Mucosa of rectum (tissue), 2 donors: ENCODE measurements around the gene CCR1.
"Not testable (repeated sequence)": the region's sequence is repeated elsewhere in the genome, so short reads cannot be mapped to it uniquely, and the experiment has no call there.

Experiments
- H3K27ac ChIP-seq, 2 donors: one replicate each; pipeline ENCODE4 v1.7.0; 2013; ENCODE audit warnings: inconsistent platforms in 2 of 2, low read depth in 2 of 2, low read length in 2 of 2
- H3K27me3 ChIP-seq, 2 donors: one replicate each; pipeline ENCODE4 v1.7.0; 2013; ENCODE audit warnings: low read length in 2 of 2; ENCODE audit not compliant: control insufficient read depth in 2 of 2, insufficient read depth in 2 of 2
- H3K36me3 ChIP-seq, 2 donors: one replicate each; pipeline ENCODE4 v1.7.0; 2013; ENCODE audit warnings: low read length in 2 of 2; ENCODE audit not compliant: control insufficient read depth in 2 of 2, insufficient read depth in 2 of 2
- H3K4me1 ChIP-seq, 2 donors: one replicate each; pipeline ENCODE4 v1.7.0; 2013; ENCODE audit warnings: low read length in 2 of 2, mild to moderate bottlenecking in 1 of 2; ENCODE audit not compliant: control insufficient read depth in 2 of 2, insufficient read depth in 2 of 2
- H3K4me3 ChIP-seq, 2 donors: one replicate each; pipeline ENCODE4 v1.7.0; 2013; ENCODE audit warnings: low read length in 2 of 2
- H3K9ac ChIP-seq, 2 donors: one replicate each; pipeline ENCODE4 v1.7.0; 2013; ENCODE audit warnings: low read length in 2 of 2, low read depth in 1 of 2, mild to moderate bottlenecking in 1 of 2
- H3K9me3 ChIP-seq, 2 donors: one replicate each; pipeline ENCODE4 v1.7.0; 2013; ENCODE audit warnings: low read length in 2 of 2; ENCODE audit not compliant: control insufficient read depth in 2 of 2
- donor health status: healthy.
- donor health status: Normal muscosa, but diverticular disease.

Gene CCR1

GRCh38 chr3:46184469-46184868 lies 23.6 kb downstream of the CCR1 start:
- no peaks in the 10 kb centered on the region for H3K4me1 ChIP-seq
- H3K9ac ChIP-seq: no peak overlapping the region
- H3K27ac ChIP-seq: no peak overlapping the region
- no peaks in the 10 kb centered on the region for H3K9me3 ChIP-seq
- H3K36me3 ChIP-seq: no peaks in the 10 kb centered on the region
- no peaks in the 10 kb centered on the region for H3K27me3 ChIP-seq
- H3K4me3 ChIP-seq: no peak overlapping the region

DNA sequence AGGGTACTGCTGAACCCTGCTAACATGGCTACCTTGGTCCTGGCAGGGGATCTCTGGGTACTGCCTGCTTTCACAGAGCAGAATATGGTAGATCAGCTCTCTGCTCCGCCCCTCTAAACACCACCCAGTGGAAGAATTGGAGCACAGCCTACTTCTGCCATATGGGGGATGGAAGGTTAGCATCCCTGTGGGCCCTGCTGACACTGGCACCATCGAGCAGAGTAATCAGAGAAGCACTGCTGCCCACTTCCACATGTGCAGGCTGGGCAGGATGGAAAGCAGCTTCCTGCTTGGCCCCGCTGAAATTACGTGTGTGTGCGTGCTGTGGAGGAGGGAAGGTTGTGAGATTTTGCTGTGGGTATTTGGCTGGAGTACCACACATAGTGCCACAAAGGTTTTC lies 24.8 kb downstream of the CCR1 start:
- Histone ChIP-seq H3K9ac (no peak overlapping the region), H3K4me3 (no peak overlapping the region), H3K4me1 (no peaks in the 10 kb centered on the region), H3K27ac (no peak overlapping the region), H3K27me3 (no peaks in the 10 kb centered on the region), H3K36me3 (no peaks in the 10 kb centered on the region), H3K9me3 (no peaks in the 10 kb centered on the region)

DNA sequence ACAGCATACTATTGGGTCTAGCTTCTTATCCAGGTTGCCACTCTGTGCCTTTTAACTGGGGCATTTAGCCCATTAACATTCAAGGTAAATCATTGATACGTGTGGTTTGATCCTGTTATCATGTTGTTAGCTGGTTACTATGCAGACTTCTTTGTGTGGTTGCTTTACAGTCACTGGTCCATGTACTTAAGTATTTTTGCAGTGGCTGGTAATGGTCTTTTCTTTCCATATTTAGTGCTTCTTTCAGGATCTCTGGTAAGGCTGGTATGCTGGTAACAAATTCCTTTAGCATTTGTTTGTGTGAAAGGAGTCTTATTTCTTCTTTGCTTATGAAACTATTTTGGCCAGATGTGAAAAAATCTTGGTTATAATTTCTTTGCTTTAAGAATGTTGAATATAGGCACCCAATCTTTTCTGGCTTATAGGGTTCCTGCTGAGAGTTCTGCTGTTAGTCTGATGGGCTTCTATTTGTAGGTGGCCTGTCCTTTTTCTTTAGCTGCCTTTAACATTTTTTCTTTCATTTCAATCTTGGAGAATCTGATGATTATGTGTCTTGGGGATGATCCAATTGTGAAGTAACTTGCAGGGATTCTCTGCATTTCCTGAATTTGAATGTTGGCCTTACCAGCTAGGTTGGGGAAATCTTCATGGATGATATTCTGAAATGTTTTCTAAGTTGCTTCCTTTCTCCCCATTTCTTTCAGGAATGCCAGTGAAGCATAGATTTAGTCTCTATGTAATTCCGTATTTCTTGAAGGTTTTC lies 39.3 kb downstream of the CCR1 start:
- no peaks in the 10 kb centered on the region for H3K9me3 ChIP-seq
- H3K27me3 ChIP-seq: no peaks in the 10 kb centered on the region
- no peaks in the 10 kb centered on the region for H3K4me1 ChIP-seq
- H3K9ac ChIP-seq: no peak overlapping the region
- no peaks in the 10 kb centered on the region for H3K36me3 ChIP-seq
- H3K27ac ChIP-seq: no peak overlapping the region
- no peak overlapping the region for H3K4me3 ChIP-seq

GRCh38 chr3:46163556-46164041 lies 44.5 kb downstream of the CCR1 start:
- Histone ChIP-seq H3K9me3 (no peaks in the 10 kb centered on the region), H3K9ac (no peak overlapping the region), H3K36me3 (no peaks in the 10 kb centered on the region), H3K4me3 (no peak overlapping the region), H3K27me3 (no peaks in the 10 kb centered on the region), H3K4me1 (no peaks in the 10 kb centered on the region), H3K27ac (no peak overlapping the region)

GRCh38 chr3:46162975-46163555 lies 45.0 kb downstream of the CCR1 start:
- Histone ChIP-seq H3K36me3 (no peaks in the 10 kb centered on the region), H3K27me3 (no peaks in the 10 kb centered on the region), H3K9me3 (no peaks in the 10 kb centered on the region), H3K27ac (no peak overlapping the region), H3K4me1 (no peaks in the 10 kb centered on the region), H3K4me3 (no peak overlapping the region), H3K9ac (no peak overlapping the region)

- not testable (repeated sequence) for H3K4me1 ChIP-seq, H3K9me3 ChIP-seq, H3K27me3 ChIP-seq, H3K4me3 ChIP-seq, H3K36me3 ChIP-seq, H3K9ac ChIP-seq, H3K27ac ChIP-seq
These were observed 50.4 kb downstream of the CCR1 start for GRCh38 chr3:46157685-46158084.

GRCh38 chr3:46154311-46154710 lies 53.8 kb downstream of the CCR1 start:
- H3K27me3 ChIP-seq: no peaks in the 10 kb centered on the region
- no peaks in the 10 kb centered on the region for H3K9me3 ChIP-seq
- no peaks in the 10 kb centered on the region for H3K36me3 ChIP-seq
- no peaks in the 10 kb centered on the region for H3K4me1 ChIP-seq
- H3K27ac ChIP-seq: no peak overlapping the region
- H3K9ac ChIP-seq: no peak overlapping the region
- no peak overlapping the region for H3K4me3 ChIP-seq
